GM12872 (cell line): ENCODE measurements around the gene AFTPH.

Experiments
- TF ChIP-seq, protein P1 (sequence below): IDR thresholded peaks from 3 replicates; pipeline ENCODE4 v1.5.1; 2011; ENCODE audit warnings: low read depth, mild to moderate bottlenecking, low read length, moderate library complexity; ENCODE audit not compliant: insufficient read depth

The AFTPH gene

DNA sequence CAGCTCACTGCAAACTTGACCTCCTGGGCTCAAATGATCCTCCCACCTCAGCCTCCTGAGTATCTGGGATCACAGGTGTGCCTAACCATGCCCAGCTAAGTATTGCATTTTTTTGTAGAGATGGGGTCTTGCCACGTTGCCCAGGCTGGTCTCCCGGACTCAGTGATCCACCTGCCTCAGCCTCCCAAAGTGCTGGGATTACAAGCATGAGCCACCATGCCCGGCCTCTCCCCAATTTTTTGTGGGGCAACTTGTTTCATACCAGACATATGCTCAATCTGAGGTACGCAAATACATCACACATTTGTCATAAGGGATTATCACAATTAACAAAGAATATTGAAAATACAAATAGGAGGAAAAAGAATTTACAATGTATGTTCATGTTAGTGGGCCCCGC, 42.5 kb upstream of the AFTPH start:
- TF ChIP-seq, protein P1, sequence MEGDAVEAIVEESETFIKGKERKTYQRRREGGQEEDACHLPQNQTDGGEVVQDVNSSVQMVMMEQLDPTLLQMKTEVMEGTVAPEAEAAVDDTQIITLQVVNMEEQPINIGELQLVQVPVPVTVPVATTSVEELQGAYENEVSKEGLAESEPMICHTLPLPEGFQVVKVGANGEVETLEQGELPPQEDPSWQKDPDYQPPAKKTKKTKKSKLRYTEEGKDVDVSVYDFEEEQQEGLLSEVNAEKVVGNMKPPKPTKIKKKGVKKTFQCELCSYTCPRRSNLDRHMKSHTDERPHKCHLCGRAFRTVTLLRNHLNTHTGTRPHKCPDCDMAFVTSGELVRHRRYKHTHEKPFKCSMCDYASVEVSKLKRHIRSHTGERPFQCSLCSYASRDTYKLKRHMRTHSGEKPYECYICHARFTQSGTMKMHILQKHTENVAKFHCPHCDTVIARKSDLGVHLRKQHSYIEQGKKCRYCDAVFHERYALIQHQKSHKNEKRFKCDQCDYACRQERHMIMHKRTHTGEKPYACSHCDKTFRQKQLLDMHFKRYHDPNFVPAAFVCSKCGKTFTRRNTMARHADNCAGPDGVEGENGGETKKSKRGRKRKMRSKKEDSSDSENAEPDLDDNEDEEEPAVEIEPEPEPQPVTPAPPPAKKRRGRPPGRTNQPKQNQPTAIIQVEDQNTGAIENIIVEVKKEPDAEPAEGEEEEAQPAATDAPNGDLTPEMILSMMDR = no peak

DNA sequence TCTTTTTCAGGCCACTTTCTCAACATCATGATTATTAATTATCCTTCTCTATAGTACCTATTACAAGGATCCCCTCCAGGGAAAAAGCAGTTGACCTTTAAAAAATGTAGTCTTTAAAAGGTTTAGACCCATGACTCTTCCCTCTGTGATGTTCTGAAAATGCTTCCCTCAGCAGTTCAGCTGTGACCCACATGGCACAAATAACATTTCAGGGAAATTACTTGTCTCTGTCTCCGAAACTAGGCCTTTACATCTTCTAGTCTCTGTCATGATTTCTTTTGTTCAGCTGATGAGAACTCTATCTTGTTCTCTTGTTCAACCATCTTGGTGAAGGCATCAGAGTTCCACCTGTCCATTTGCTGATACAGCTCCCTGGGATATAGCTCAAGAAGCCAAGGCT, 41.9 kb upstream of the AFTPH start:
- TF ChIP-seq, protein P1 = no peak

DNA sequence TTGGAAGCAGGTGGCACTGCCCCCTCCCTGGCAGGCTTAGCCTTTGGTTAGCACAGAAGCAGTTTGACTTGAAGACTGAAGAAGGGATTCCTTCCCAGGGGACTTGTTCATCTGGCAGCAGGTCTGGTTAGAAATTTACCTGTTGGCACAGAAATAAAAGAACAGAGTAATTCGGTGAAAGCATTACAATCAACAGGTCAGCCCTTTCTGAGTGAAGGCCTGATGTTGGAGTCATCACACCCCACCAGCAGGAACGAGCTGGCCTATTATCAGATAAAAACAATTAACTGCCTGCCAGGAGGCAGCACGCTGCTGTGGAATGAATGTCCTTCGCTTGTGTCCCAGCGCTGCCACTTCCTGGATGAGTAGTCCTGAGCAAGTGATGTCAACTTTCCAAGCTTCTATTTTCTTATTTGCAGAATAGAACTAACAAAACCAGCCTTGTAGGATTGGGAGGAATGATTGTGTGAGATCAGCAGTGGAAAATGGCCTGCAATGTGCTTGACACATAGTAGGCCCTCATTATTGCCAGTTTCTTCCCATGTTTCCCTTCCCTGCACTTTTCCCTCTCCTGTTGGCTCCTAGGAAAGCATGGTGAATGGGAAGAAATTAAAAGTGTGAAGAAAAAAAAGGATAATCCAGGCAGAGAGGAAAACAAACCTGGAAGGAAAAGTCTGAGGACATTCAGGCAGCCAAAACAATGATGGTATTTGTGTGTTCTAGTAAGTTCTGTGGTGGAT, 41.2 kb upstream of the AFTPH start:
- TF ChIP-seq, protein P1 = no peak

DNA sequence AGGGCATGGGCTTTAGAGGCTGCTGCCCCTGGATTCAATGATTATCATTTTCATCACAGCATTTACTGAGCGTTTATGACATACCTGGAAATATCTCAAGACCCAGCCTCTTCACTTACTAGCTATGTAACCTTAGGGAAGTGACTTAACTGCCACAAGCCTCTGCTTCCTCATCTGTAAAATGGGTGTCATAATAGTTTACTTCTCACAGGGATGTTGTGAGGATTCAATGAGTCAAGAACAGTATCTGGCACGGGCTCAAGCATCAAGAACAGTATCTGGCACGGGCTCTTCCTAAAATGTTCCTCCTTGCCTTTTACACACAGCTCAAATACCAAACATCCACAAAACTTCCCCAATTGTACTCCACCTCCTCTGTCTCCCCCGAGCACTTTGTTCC, 38.8 kb upstream of the AFTPH start:
- TF ChIP-seq, protein P1 = no peak

DNA sequence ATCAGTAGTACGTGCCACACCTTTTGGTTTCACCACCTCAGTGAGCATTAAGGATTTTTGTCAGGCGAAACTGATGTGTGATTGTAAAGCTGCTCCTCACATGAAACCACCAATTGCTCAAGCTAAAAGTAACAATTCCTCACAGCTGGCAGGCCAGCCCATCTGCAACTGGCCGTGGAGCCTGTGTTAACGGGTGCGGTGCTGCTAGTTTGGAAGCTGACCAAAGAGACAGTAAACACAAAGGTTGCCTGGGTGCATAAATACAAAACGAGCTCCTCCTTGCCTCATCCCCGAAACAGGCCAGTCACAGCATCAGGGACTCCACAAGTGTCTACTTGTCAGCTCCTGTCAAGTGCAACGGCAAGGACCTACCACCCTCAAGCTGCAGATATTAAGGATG, 38.2 kb upstream of the AFTPH start:
- TF ChIP-seq, protein P1 = no peak

DNA sequence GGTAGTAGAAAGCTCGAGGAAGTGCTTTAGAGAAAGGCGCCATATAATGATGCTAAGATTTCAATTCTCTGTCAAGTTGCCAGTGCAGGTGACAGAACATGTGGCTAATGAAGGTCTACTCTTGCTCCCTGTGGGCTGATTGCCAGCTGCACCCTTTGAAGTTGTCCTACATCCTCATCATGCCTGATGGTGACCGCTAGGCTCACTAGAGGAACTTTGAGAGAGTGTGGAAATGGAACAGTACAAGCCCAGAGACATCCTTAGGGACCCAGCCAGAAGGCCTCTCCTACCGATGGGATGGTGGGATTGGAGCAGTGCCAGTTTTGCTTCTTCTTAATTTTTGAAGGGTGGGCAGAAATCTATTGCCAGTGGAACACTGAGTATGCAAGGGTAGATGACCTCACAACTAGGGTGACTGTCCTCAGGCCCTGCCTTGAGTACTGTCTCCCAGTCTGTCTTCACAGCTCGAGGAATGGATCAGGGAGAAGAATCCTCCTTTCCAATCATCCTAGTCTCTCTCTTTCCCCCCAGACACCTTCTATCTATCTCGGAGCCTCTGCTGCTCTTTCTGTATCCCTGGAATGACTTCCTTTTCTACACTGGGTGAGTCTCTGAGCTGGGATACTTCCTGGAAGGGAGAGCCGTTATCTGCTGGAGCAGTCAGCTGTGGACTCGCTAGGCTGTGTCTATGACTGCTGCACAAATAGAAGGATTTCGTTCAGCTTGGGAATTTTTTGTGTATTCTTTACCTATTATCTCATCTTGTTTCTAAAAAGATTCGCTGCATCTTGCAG, 36.7 kb upstream of the AFTPH start:
- TF ChIP-seq, protein P1 = no peak

DNA sequence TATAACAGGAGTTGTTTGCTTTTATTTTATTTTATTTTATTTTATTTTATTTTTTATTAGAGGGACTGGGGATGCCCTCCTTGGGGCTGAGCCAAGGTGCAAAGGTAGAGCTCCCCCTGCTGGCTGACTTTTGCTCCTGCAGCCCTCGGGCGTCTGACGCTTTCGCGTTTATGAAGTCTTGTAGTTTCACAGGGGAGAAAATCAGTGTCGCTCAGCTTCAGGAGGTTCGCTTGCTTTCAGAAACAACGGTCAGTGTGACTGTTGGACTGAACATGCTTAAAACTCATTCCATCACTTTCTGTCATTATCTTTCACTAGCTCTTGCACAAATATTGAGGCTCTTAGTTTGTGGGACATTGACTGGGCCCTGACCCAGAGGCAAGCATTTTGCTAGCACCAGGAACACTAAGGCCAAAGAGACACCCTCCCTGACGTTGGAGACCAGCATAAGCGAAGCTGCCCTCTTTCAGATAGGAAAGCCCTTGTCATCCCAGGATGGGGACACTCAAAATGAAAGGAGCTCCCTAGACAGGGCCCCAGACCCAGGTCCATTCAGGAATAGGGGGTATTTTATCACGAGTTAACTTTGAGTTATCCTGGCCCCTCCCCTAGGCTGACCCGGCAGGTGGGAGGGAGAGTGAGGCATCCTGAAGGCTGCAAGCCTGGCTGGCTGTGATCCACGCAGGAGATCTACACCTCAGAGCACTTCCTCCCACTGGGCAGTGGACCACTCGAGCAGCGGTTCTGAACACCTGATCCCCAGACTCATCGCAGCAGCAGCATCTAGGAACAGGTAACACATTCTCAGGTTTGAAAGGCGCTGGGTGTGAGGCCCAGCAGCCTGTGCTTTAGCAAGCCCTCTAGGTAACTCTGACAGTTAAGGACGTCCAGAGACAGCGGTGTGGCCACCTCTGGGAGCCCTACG, 35.8 kb upstream of the AFTPH start:
- TF ChIP-seq, protein P1 = peak; percentile 93
